HepG2 (cell line): Measurements from ENCODE around the gene C1QTNF6. TPM values are rescaled to one million over a fixed set of nuclear protein-coding genes. Genes with fewer than 3 reads are reported as not detected.

ENCODE experiments used
- ATAC-seq: fragments of 200-7000 bp; cut with Tn5 transposase; 3 replicates; pipeline ENCODE4 v1.9.1; 2020; ENCODE audit warnings: mild to moderate bottlenecking, moderate library complexity
- BruUV-seq: library from RNA; stranded (reverse); fragments of 400-500 nt; replicated peaks from 2 replicates; lab custom pipeline; 2021; lab: Mats Ljungman, UMichigan
- CTCF ChIA-PET: fragments of 300-600 bp; formaldehyde crosslinking; extraction: SDS; loops from one replicate; lab custom pipeline; 2021; ENCODE audit warnings: low total read pairs, inconsistent platforms, low intra/inter-chr PET ratio; lab: Yijun Ruan, JAX
- POLR2A ChIA-PET: fragments of 350-600 bp; sonication (Branson Sonifier 250); formaldehyde crosslinking; loops from one replicate; lab custom pipeline; 2020; ENCODE audit warnings: antibody characterized with exemption, inconsistent platforms; lab: Yijun Ruan, JAX
- DNase-seq: peaks from one replicate; pipeline ENCODE4 v3.0.0-alpha.2; 2015; ENCODE audit warnings: low spot score
- FAIRE-seq: peaks from 3 replicates; lab custom pipeline; 2011; peaks lifted over from hg19 to GRCh38; lab: Jason Lieb, UNC
- H2AFZ ChIP-seq: one replicate; pipeline ENCODE4 v1.6.1; 2011; ENCODE audit warnings: low read length, inconsistent platforms
- H3K27ac ChIP-seq: fragments of 300-600 bp; 3 replicates; pipeline ENCODE4 v1.8.0; 2011; ENCODE audit warnings: mixed run types, mild to moderate bottlenecking, mixed read lengths, low read length, inconsistent platforms; ENCODE audit not compliant: insufficient read depth; ENCODE audit errors: extremely low read length
- H3K27me3 ChIP-seq, 2 experiments: fragments of 200-600 bp in 1 of 2; 2 replicates in 1 of 2; 3 replicates in 1 of 2; pipeline versions ENCODE4 v1.6.0 to v1.8.0; 2011; ENCODE audit warnings: low read length in 2 of 2, mild to moderate bottlenecking in 2 of 2, moderate library complexity in 2 of 2, inconsistent platforms in 1 of 2; ENCODE audit not compliant: insufficient read depth in 2 of 2, control insufficient read depth in 1 of 2
- H3K36me3 ChIP-seq, 2 experiments: fragments of 200-600 bp in 1 of 2; replicated peaks in 1 of 2; 2 replicates in 1 of 2; 3 replicates in 1 of 2; pipeline versions ENCODE4 v1.5.1 to v1.8.0; 2011; ENCODE audit warnings: low read length in 2 of 2, inconsistent platforms in 1 of 2; ENCODE audit not compliant: insufficient read depth in 2 of 2, control insufficient read depth in 1 of 2
- H3K4me1 ChIP-seq: 2 replicates; pipeline ENCODE4 v1.5.1; 2012; ENCODE audit warnings: low read length, inconsistent platforms; ENCODE audit not compliant: insufficient read depth
- H3K4me2 ChIP-seq: 2 replicates; pipeline ENCODE4 v1.6.0; 2011; ENCODE audit warnings: low read depth, low read length, inconsistent platforms
- H3K4me3 ChIP-seq, 3 experiments: fragments of 200-600 bp in 1 of 3; sonication (generic), shearing (Covaris generic) in 1 of 3; replicated peaks in 1 of 3; 2 replicates each; pipeline ENCODE4 v1.5.1; 2011 to 2016; ENCODE audit warnings: low read length in 3 of 3, inconsistent platforms in 2 of 3, low read depth in 2 of 3, mild to moderate bottlenecking in 2 of 3, control low read depth in 1 of 3, mixed read lengths in 1 of 3; ENCODE audit not compliant: insufficient read depth in 1 of 3
- H3K79me2 ChIP-seq: one replicate; pipeline ENCODE4 v1.6.1; 2011; ENCODE audit warnings: low read length, inconsistent platforms; ENCODE audit not compliant: insufficient read depth
- H3K9ac ChIP-seq: 2 replicates; pipeline ENCODE4 v1.6.0; 2011; ENCODE audit warnings: mild to moderate bottlenecking, low read depth, low read length, inconsistent platforms; ENCODE audit not compliant: insufficient read depth
- H3K9me3 ChIP-seq: 2 replicates; pipeline ENCODE4 v1.5.1; 2012; ENCODE audit warnings: mild to moderate bottlenecking, low read length
- H4K20me1 ChIP-seq: 2 replicates; pipeline ENCODE4 v1.6.0; 2011; ENCODE audit warnings: inconsistent platforms, mild to moderate bottlenecking, low read length, moderate library complexity; ENCODE audit not compliant: insufficient read depth
- CC2D1A ChIP-seq: sonication (generic); formaldehyde crosslinking; IDR thresholded peaks from 2 replicates; pipeline ENCODE4 v1.8.1; 2023; ENCODE audit warnings: mild to moderate bottlenecking, missing genetic modification reagents
- CEBPB ChIP-seq: IDR thresholded peaks from 2 replicates; pipeline ENCODE4 v1.6.1; 2011; ENCODE audit warnings: low read depth, low read length, improper control_type of control experiment, borderline replicate concordance
- FOXA3 ChIP-seq: IDR thresholded peaks from 2 replicates; pipeline ENCODE4 v1.6.1; 2016; ENCODE audit warnings: missing genetic modification reagents, missing compliant biosample characterization
- MTF1 ChIP-seq: sonication (generic); formaldehyde crosslinking; IDR thresholded peaks from 2 replicates; pipeline ENCODE4 v1.5.0; 2020; ENCODE audit warnings: missing genetic modification reagents
- SALL2 ChIP-seq: sonication (generic); formaldehyde crosslinking; IDR thresholded peaks from 2 replicates; pipeline ENCODE4 v1.8.1; 2023; ENCODE audit warnings: mild to moderate bottlenecking, missing genetic modification reagents, inconsistent platforms
- SPEN ChIP-seq: sonication (generic); formaldehyde crosslinking; IDR thresholded peaks from 2 replicates; pipeline ENCODE4 v1.5.1; 2020; ENCODE audit warnings: low read depth, mild to moderate bottlenecking, missing genetic modification reagents
- THYN1 ChIP-seq: sonication (generic); formaldehyde crosslinking; IDR thresholded peaks from 2 replicates; pipeline ENCODE4 v1.8.1; 2023; ENCODE audit warnings: low read depth, mild to moderate bottlenecking, moderate library complexity, missing genetic modification reagents, borderline replicate concordance
- YEATS2 ChIP-seq: sonication (generic); formaldehyde crosslinking; IDR thresholded peaks from 2 replicates; pipeline ENCODE4 v1.4.0; 2020; ENCODE audit warnings: missing genetic modification reagents, borderline replicate concordance
- ZNF251 ChIP-seq: sonication (generic); formaldehyde crosslinking; IDR thresholded peaks from 2 replicates; pipeline ENCODE4 v1.9.0; 2021; ENCODE audit warnings: mild to moderate bottlenecking, missing genetic modification reagents
- ZNF383 ChIP-seq: sonication (generic); formaldehyde crosslinking; IDR thresholded peaks from 2 replicates; pipeline ENCODE4 v1.4.0; 2020; ENCODE audit warnings: missing genetic modification reagents, mild to moderate bottlenecking, borderline replicate concordance
- ZNF615 ChIP-seq: sonication (generic); formaldehyde crosslinking; IDR thresholded peaks from 2 replicates; pipeline ENCODE4 v1.5.0; 2020; ENCODE audit warnings: mild to moderate bottlenecking, missing genetic modification reagents, borderline replicate concordance
- WGBS: methylation state at CpG from one replicate; pipeline ENCODE4 v1.1.6; 2017; ENCODE audit warnings: low lambda C conversion rate; 5-methylcytosine and 5-hydroxymethylcytosine counted together
- in situ Hi-C: cut with HindIII; loops from 2 replicates; pipeline ENCODE4 v1.10.0; 2017; ENCODE audit warnings: low pct_unique_long_range_greater_than_20kb; ENCODE audit not compliant: extremely low pct_ligation_motif_present
- intact Hi-C: fragments of 100-400 bp; cut with micrococcal nuclease; formaldehyde crosslinking; loops from one replicate; pipeline ENCODE4 v1.10.0; 2022; ENCODE audit not compliant: unreplicated experiment
- polyA plus RNA-seq, 8 experiments: library from polyadenylated mRNA; depleted of rRNA in 3 of 8; stranded (reverse) in 7 of 8; unstranded in 1 of 8; fragments of >200 nt; fragmentation: Illumina TruSeq in 4 of 8; extraction: Trizol in 4 of 8; gene quantifications; 2 replicates each; pipeline versions ENCODE4 v1.2.1 to v1.2.3, GENCODE V29; 2011 to 2016; ENCODE audit warnings: low read depth in 4 of 8, missing spikeins in 1 of 8, mixed read lengths in 1 of 8; ENCODE audit not compliant: insufficient read depth in 1 of 8
- total RNA-seq, 5 experiments: library from RNA; depleted of rRNA; stranded (reverse); fragments of >200 nt; fragmentation: Illumina TruSeq; extraction: Trizol; gene quantifications; 2 replicates each; pipeline ENCODE4 v1.2.3, GENCODE V29; 2016; ENCODE audit warnings: low read depth in 1 of 5
- TF ChIP-seq, protein P1 (sequence below): sonication (generic); formaldehyde crosslinking; conservative IDR thresholded peaks from 2 replicates; pipeline ENCODE4 v1.5.0; 2020; ENCODE audit warnings: missing genetic modification reagents
- TF ChIP-seq, protein P2 (sequence below): sonication (generic); formaldehyde crosslinking; IDR thresholded peaks from 2 replicates; pipeline ENCODE4 v1.5.1; 2020; ENCODE audit warnings: missing genetic modification reagents, mild to moderate bottlenecking, borderline replicate concordance
- TF ChIP-seq, protein P3 (sequence below): sonication (generic); formaldehyde crosslinking; IDR thresholded peaks from 2 replicates; pipeline ENCODE4 v1.5.1; 2020; ENCODE audit warnings: mild to moderate bottlenecking, missing genetic modification reagents, moderate library complexity

Gene C1QTNF6
- total and polyA plus RNA-seq, 2 of the 13 experiments (the other 11 are each of a cell fraction or from before 2014, with no cell fraction given): 2.7 to 6.9 TPM

DNA sequence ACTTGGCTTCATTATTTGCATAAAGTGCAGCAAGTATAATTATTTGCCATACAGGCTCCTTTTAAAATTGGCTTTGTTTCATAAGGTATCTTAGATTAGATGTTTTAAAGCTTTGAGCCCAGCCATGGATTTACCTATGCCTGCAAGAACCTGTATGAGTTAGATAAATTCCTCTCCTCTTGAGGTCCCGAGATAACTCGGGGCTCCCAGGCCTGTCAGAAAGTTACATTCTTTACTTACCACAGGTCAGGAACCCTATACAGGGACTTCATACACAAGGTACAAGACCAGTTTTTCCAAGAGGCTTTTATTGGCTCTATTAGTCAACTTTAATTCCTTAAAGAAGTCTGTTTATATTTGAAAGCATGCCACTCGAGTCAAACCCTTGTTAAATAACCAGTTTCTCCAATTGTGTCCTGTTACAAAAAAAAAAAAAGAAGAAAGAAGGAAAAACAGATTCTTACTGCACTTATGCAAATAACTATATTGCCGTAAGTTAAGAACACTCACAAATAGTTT is 2.3 kb upstream of the C1QTNF6 start (continued):
- TF ChIP-seq, protein P1, sequence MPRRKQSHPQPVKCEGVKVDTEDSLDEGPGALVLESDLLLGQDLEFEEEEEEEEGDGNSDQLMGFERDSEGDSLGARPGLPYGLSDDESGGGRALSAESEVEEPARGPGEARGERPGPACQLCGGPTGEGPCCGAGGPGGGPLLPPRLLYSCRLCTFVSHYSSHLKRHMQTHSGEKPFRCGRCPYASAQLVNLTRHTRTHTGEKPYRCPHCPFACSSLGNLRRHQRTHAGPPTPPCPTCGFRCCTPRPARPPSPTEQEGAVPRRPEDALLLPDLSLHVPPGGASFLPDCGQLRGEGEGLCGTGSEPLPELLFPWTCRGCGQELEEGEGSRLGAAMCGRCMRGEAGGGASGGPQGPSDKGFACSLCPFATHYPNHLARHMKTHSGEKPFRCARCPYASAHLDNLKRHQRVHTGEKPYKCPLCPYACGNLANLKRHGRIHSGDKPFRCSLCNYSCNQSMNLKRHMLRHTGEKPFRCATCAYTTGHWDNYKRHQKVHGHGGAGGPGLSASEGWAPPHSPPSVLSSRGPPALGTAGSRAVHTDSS (CRISPR knock-in tag): no peak
- TF ChIP-seq CEBPB (no peak), ZNF251 (CRISPR knock-in tag) (no peak), ZNF615 (CRISPR knock-in tag) (no peak)
- TF ChIP-seq, all 625 proteins: peak for 0

DNA sequence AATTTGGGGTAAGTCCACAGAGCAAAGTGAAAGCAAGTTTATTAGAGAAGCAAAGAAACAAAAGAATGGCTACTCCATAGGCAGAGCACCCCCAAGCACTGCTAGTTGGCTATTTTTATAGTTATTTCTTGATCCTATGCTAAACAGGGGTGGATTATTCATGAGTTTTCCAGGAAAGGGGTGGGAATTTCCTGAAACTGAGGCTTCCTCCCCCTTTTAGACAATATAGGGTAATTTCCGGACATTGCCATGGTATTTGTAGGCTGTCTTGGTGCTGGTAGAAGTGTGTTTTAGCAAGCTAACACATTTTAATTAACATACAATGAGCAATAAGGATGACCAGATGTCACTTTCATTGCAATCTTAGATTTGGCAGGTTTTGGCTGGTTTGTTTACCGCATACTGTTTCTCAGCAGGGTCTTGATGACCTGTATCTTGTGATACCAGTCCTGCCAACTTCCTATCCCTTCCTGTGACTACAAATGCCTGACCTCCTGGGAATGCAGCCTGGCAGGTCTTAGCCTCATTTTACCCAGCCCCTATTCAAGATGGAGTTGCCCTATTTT is 937 bp upstream of the C1QTNF6 start:
- CTCF ChIA-PET: no interaction called here
- ATAC-seq (no peak), FAIRE-seq (no peak), DNase-seq (no peak)
- Histone ChIP-seq H3K4me1 (peaks cover 28% of the 10 kb centered on the region), H3K27ac (no peak overlapping the region), H3K27me3 (no peaks in the 10 kb centered on the region), H3K36me3 (no peaks in the 10 kb centered on the region), H2AFZ (no peak overlapping the region), H3K79me2 (no peaks in the 10 kb centered on the region), H3K4me2 (no peak overlapping the region), H4K20me1 (no peaks in the 10 kb centered on the region), H3K9ac (no peak overlapping the region), H3K9me3 (no peaks in the 10 kb centered on the region), H3K4me3 (no peak overlapping the region)
- POLR2A ChIA-PET: interaction anchor here (2.2 kb wide), 2 partner anchors 8 to 11 kb away, joined by 7 to 11 read pairs; no protein-coding TSS in a partner anchor
- no TSS peak for BruUV-seq
- TF ChIP-seq, protein P2, sequence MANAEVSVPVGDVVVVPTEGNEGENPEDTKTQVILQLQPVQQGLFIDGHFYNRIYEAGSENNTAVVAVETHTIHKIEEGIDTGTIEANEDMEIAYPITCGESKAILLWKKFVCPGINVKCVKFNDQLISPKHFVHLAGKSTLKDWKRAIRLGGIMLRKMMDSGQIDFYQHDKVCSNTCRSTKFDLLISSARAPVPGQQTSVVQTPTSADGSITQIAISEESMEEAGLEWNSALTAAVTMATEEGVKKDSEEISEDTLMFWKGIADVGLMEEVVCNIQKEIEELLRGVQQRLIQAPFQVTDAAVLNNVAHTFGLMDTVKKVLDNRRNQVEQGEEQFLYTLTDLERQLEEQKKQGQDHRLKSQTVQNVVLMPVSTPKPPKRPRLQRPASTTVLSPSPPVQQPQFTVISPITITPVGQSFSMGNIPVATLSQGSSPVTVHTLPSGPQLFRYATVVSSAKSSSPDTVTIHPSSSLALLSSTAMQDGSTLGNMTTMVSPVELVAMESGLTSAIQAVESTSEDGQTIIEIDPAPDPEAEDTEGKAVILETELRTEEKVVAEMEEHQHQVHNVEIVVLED: no peak
- no peak for TF ChIP-seq YEATS2 (CRISPR knock-in tag)
- no peak for TF ChIP-seq SPEN (CRISPR knock-in tag)
- TF ChIP-seq ZNF383 (CRISPR knock-in tag): no peak
- TF ChIP-seq MTF1 (CRISPR knock-in tag): no peak
- TF ChIP-seq CC2D1A: no peak
- no peak for TF ChIP-seq THYN1 (CRISPR knock-in tag)
- TF ChIP-seq FOXA3 (CRISPR knock-in tag): no peak
- TF ChIP-seq, protein P3, sequence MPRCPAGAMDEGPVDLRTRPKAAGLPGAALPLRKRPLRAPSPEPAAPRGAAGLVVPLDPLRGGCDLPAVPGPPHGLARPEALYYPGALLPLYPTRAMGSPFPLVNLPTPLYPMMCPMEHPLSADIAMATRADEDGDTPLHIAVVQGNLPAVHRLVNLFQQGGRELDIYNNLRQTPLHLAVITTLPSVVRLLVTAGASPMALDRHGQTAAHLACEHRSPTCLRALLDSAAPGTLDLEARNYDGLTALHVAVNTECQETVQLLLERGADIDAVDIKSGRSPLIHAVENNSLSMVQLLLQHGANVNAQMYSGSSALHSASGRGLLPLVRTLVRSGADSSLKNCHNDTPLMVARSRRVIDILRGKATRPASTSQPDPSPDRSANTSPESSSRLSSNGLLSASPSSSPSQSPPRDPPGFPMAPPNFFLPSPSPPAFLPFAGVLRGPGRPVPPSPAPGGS: no peak
- TF ChIP-seq SALL2 (CRISPR knock-in tag): no peak
- in situ Hi-C loops (no loop called here), intact Hi-C loops (no loop called here)
- WGBS: 89% methylated on average over 2 of the region's 2 CpGs
